ENCODE data around the gene MKS1.

DNA sequence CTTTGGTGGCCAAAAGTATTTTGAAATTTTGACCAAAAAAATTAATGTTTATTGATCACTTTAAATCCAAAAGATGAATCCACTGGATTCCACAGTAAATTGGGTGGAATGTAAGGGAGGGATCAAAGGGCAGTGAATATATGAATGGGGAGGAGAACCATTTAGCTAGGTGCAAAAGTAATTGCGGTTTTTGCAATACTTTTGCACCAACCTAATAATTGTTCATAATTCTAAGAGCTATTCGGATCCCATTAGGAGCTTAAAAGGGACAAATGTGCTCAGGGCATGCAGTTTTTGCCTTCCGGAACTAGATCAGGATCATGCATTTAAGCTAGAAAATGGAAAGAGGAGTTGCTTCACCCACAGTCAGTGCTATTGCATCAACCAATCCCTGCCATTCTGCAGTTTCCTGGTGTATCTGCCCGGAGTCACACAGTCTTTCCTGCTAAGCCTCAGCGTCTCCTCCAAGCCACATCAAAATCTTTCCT, 19.1 kb upstream of the MKS1 start, which contains the start of gene LPO:
- no peak for TF ChIP-seq POLR2A (IDR thresholded peaks at IDR 0.05; ENCODE audit: low read depth, low read length)
- TF ChIP-seq CTCF (IDR thresholded peaks at IDR 0.05; ENCODE audit: extremely low read depth in 1 of 2, insufficient read depth in 1 of 2, low read depth in 1 of 2, low read length in 2 of 2), result no peak
- TF ChIP-seq POLR2AphosphoS5 (IDR thresholded peaks at IDR 0.05; ENCODE audit: insufficient read depth, low read depth, low read length), result no peak
- TF ChIP-seq MYC (IDR thresholded peaks at IDR 0.05; ENCODE audit: low read depth, low read length), result no peak
